Measurements from ENCODE around the gene IL1RAPL1. TPM values are rescaled to one million over a fixed set of nuclear protein-coding genes. Genes with fewer than 3 reads are reported as not detected.
"Not testable (repeated sequence)": the region's sequence is repeated elsewhere in the genome, so short reads cannot be mapped to it uniquely, and the experiment has no call there.

The IL1RAPL1 gene
- total and polyA plus RNA-seq, 2 donors (not counting 3 experiments of a cell fraction or from before 2014, with no cell fraction given) = 0.79 to 1.3 TPM

- dilution Hi-C loops (cut with MboI; ENCODE audit: extremely low pct_ligation_motif_present, low sequenced_read_pairs) (no loop called here), intact Hi-C loops (cut with micrococcal nuclease) (no loop called here)
- no peak for TF ChIP-seq FOS (IDR thresholded peaks at IDR 0.05; ENCODE audit: borderline replicate concordance, insufficient read depth, low read length)
- TF ChIP-seq EZH2 (IDR thresholded peaks at IDR 0.05; ENCODE audit: borderline replicate concordance, low read depth, low read length, severe bottlenecking) = no peak
- TF ChIP-seq POLR2AphosphoS5 (IDR thresholded peaks at IDR 0.05; ENCODE audit: insufficient read depth, low read depth, low read length) = no peak
- TF ChIP-seq, protein P1, sequence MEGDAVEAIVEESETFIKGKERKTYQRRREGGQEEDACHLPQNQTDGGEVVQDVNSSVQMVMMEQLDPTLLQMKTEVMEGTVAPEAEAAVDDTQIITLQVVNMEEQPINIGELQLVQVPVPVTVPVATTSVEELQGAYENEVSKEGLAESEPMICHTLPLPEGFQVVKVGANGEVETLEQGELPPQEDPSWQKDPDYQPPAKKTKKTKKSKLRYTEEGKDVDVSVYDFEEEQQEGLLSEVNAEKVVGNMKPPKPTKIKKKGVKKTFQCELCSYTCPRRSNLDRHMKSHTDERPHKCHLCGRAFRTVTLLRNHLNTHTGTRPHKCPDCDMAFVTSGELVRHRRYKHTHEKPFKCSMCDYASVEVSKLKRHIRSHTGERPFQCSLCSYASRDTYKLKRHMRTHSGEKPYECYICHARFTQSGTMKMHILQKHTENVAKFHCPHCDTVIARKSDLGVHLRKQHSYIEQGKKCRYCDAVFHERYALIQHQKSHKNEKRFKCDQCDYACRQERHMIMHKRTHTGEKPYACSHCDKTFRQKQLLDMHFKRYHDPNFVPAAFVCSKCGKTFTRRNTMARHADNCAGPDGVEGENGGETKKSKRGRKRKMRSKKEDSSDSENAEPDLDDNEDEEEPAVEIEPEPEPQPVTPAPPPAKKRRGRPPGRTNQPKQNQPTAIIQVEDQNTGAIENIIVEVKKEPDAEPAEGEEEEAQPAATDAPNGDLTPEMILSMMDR (IDR thresholded peaks at IDR 0.05; ENCODE audit: extremely low read depth in 1 of 2, insufficient read depth in 1 of 2, low read depth in 1 of 2, low read length in 2 of 2) = no peak
- TF ChIP-seq POLR2A (IDR thresholded peaks at IDR 0.05; ENCODE audit: low read depth, low read length) = no peak
- TF ChIP-seq GATA2 (IDR thresholded peaks at IDR 0.05; ENCODE audit: insufficient read depth, insufficient read length, low read depth, low read length) = no peak
- no peak for TF ChIP-seq MAX (IDR thresholded peaks at IDR 0.05; ENCODE audit: insufficient read depth, insufficient read length)
- no peak for TF ChIP-seq MYC (IDR thresholded peaks at IDR 0.05; ENCODE audit: low read depth, low read length)
- TF ChIP-seq JUN (IDR thresholded peaks at IDR 0.05; ENCODE audit: borderline replicate concordance, insufficient read depth, insufficient read length, low read depth) = no peak
- Histone ChIP-seq H2AFZ (ENCODE audit: low read depth, low read length) (no peak overlapping the region), H3K4me3 (replicated peaks in 1 of 3; ENCODE audit: insufficient read depth in 1 of 3, low read depth in 1 of 3, low read length in 3 of 3) (no peak overlapping the region), H3K36me3 (ENCODE audit: control insufficient read depth in 2 of 2, extremely low read depth in 1 of 2, insufficient read depth in 2 of 2, low read length in 2 of 2) (no peaks in the 10 kb centered on the region), H3K4me2 (ENCODE audit: insufficient read depth, low read length) (no peak overlapping the region), H3K9me3 (replicated peaks; ENCODE audit: control insufficient read depth, insufficient read depth, low read length) (no peaks in the 10 kb centered on the region), H3K79me2 (ENCODE audit: control insufficient read depth, insufficient read depth, low read length) (no peaks in the 10 kb centered on the region), H3K9ac (replicated peaks; ENCODE audit: extremely low read depth, insufficient read depth, low read length) (no peak overlapping the region), H3K9me1 (replicated peaks; ENCODE audit: control insufficient read depth, extremely low read depth, insufficient read depth, low read length) (no peaks in the 10 kb centered on the region), H3K27me3 (ENCODE audit: control insufficient read depth in 2 of 2, insufficient read depth in 2 of 2, low read length in 2 of 2) (no peaks in the 10 kb centered on the region), H4K20me1 (replicated peaks; ENCODE audit: control insufficient read depth, extremely low read depth, insufficient read depth, low read length) (no peaks in the 10 kb centered on the region), H3K4me1 (ENCODE audit: control insufficient read depth, extremely low read depth, insufficient read depth, low read length) (no peaks in the 10 kb centered on the region), H3K27ac (ENCODE audit: insufficient read depth, low read depth, low read length) (no peak overlapping the region)
- no peak for DNase-seq (ENCODE audit: low read depth, low spot score)
- ChIA-PET POLR2A (no interaction called here), CTCF (no interaction called here)
- FAIRE-seq = no peak
- no TSS peak for BruUV-seq (replicated peaks)
Observed at GRCh38 chrX:29113221-29113620, 526.0 kb downstream of the IL1RAPL1 start.

- H3K27me3 ChIP-seq (ENCODE audit: control insufficient read depth in 2 of 2, insufficient read depth in 2 of 2, low read length in 2 of 2); H3K9me1 ChIP-seq (replicated peaks; ENCODE audit: control insufficient read depth, extremely low read depth, insufficient read depth, low read length); H3K27ac ChIP-seq (ENCODE audit: insufficient read depth, low read depth, low read length); intact Hi-C loops (cut with micrococcal nuclease); H3K36me3 ChIP-seq (ENCODE audit: control insufficient read depth in 2 of 2, extremely low read depth in 1 of 2, insufficient read depth in 2 of 2, low read length in 2 of 2); H3K9ac ChIP-seq (replicated peaks; ENCODE audit: extremely low read depth, insufficient read depth, low read length); CTCF ChIA-PET; BruUV-seq (replicated peaks); H4K20me1 ChIP-seq (replicated peaks; ENCODE audit: control insufficient read depth, extremely low read depth, insufficient read depth, low read length); H2AFZ ChIP-seq (ENCODE audit: low read depth, low read length); FAIRE-seq; H3K4me2 ChIP-seq (ENCODE audit: insufficient read depth, low read length); H3K4me1 ChIP-seq (ENCODE audit: control insufficient read depth, extremely low read depth, insufficient read depth, low read length); H3K4me3 ChIP-seq (replicated peaks in 1 of 3; ENCODE audit: insufficient read depth in 1 of 3, low read depth in 1 of 3, low read length in 3 of 3); H3K79me2 ChIP-seq (ENCODE audit: control insufficient read depth, insufficient read depth, low read length); H3K9me3 ChIP-seq (replicated peaks; ENCODE audit: control insufficient read depth, insufficient read depth, low read length); dilution Hi-C loops (cut with MboI; ENCODE audit: extremely low pct_ligation_motif_present, low sequenced_read_pairs); DNase-seq (ENCODE audit: low read depth, low spot score); POLR2A ChIA-PET: not testable (repeated sequence)
Observed at GRCh38 chrX:29122817-29123216, 535.6 kb downstream of the IL1RAPL1 start.

Measured in endothelial cell of umbilical vein (primary cell).